ENCODE data around the gene PPARA.

DNA sequence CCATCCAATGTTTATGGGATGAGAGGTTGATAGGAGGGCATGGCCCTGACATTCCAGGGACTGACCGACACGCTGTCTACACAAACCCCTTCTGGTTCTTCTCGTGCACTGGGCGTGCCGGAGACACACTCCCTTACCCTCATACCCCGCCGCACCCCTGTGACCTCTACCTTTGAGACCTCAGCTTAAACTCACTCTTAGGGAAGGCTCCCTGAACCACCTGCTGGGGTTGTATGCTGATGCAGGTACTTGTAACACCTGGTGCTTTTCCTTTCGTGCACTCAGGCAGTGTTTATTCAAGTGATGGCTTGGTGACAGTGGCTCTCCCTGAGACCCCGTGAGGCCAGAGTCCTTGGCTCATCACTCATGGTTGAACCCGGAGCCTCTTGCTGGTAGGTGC is 12.0 kb downstream of the PPARA start:
- TF ChIP-seq POLR2AphosphoS5 (IDR thresholded peaks at IDR 0.05; ENCODE audit: low read depth, low read length) (no peak), TAF1 (IDR thresholded peaks at IDR 0.05; ENCODE audit: borderline replicate concordance, low read depth, low read length) (no peak)

All from GM12892 (cell line).